ENCODE results near the gene KANK2. TPM values are rescaled to one million over a fixed set of nuclear protein-coding genes. Genes with fewer than 3 reads are reported as not detected.

The KANK2 gene
- total and polyA plus RNA-seq, 2 of the 8 experiments (the other 6 are each of a cell fraction or from before 2014, with no cell fraction given) = 25.2 to 42.3 TPM

DNA sequence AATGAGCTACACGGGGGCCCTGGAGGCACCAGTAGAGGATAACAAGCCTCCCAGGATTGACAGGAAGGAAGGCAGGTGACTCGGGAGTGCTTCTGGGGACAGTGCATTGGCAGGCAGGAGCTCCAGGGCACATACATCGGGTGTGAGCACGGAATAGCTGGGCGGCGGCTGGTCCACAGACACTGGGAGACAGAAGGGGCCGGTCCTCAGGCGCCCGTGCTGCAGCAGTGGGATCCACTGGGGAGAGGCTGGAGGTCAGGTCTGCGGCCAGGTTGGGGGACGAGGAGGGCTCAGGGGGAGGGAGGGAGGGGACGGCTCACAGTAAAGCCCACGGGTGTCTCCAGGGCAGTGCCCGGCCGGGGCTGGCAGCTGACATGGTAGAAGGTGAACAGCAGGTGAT lies 40.0 kb upstream of the KANK2 start (continued):
- TF ChIP-seq JUND (IDR thresholded peaks at IDR 0.05; ENCODE audit: low read length) (no peak), BCL11A (IDR thresholded peaks at IDR 0.05; ENCODE audit: low read depth in 2 of 2, low read length in 2 of 2) (no peak)

Data from H1 (cell line).